HS-27A (cell line): ENCODE data around the gene ELOVL5.
"Not testable (repeated sequence)": the region's sequence is repeated elsewhere in the genome, so short reads cannot be mapped to it uniquely, and the experiment has no call there.

ENCODE experiments used
- DNase-seq: peaks from one replicate; pipeline ENCODE4 v3.0.0-alpha.2; 2012; ENCODE audit warnings: low read depth, missing footprints

ELOVL5 gene

DNA sequence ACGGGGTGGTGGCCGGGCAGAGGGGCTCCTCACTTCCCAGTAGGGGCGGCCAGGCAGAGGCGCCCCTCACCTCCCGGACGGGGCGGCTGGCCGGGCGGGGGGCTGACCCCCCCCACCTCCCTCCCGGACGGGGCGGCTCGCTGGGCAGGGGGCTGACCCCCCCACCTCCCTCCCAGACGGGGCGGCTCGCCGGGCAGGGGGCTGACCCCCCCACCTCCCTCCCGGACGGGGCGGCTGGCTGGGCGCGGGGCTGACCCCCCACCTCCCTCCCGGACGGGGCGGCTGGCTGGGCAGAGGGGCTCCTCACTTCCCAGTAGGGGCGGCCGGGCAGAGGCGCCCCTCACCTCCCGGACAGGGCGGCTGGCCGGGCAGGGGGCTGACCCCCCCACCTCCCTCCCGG is 43.8 kb downstream of the ELOVL5 start:
- DNase-seq: not testable (repeated sequence)

DNA sequence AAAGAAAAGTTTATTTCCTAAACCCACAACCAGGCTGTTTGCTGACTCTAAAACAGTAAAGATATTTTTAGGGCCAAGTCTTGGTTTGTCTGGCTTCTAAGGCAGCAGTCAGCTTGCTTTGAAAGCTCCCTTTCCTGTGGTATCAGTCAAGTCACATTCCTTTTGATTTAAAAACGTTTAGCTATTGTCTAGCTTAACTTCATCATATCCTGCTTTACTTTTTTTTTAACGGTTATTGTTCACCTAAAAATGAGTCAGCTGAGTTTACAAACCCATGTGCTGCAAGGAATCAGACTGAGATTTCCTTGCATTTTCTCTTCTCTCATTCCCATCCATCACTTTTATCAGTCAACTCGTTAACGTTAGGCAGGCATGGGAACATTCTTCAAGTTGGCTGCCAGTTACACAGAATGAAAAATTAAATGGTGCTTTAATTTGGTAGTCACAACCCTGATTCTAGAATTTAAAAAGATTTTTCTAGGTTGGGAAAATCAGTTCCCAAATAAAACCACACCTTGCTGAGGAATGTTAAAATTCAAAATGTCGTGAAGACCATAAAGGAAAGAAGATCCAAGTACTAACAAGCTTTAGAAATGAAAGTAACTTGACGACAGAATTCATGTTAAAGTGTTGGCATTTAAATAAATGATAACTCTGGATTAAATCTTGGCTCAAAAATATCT is 45.9 kb downstream of the ELOVL5 start:
- DNase-seq: no peak

- no peak for DNase-seq
Observed at GRCh38 chr6:53301801-53302537, 46.8 kb downstream of the ELOVL5 start.

DNA sequence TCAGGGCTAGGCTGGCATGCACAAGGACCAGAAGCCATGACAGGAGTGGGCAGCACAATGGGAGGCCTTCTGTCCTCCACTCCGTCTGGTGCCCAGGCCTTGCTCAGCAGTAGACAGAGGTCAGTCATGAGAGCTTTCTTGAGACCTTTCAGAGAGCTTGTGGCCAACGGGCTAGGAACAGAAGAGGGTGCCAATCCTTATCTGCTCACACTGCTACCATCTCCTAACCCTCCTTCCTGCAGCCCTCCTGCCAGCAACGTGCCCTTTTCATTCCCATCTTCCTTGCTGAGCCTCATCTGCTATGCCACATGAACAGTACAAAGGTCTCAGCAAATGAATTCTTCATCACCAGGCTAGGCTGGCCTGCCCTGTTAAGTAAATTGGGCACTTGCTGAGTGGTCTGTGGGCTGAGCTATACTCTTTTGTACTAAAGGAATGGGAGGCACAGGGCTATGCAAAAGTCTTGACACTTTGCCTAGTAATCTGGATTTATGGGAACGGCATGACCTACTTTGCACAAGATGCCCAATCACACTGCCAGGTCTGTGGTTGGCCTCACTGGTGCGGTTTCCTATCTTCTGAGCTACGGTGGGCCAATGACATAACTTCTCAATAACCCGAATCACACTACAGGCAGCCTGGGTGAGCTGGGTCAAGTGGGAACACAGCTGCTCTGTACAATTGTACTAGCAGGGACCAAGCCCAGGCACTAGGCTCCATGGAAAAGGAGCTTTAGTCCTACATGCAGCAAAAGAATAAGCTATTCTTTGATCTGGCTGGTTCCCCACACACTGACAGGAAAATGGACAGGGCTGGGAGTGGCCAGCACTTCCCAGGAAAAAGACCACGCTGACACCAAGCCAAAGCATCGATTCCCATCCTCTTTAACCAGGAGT is 47.8 kb downstream of the ELOVL5 start:
- no peak for DNase-seq

GRCh38 chr6:53299331-53300005 is 49.3 kb downstream of the ELOVL5 start:
- no peak for DNase-seq

GRCh38 chr6:53297004-53297403 is 51.7 kb downstream of the ELOVL5 start:
- no peak for DNase-seq

DNA sequence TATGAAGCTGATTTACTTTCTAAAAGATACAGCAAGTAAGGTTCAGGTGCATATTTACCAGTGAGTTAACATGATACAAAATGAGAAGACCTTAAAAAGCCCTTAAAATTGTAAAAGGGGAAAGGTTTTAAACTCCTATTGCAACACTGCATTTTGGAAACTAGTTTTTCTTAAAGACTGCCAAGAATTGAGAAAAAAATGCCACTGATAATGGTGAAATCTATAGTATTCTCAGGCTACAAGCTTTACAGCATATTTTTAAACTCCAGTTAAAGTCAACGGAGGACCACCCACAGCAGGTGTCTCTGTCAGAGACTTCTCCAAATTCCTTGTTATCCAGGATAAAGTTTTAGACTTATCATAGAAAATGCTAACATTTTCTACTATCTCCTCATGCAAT is 53.6 kb downstream of the ELOVL5 start:
- DNase-seq: no peak

DNA sequence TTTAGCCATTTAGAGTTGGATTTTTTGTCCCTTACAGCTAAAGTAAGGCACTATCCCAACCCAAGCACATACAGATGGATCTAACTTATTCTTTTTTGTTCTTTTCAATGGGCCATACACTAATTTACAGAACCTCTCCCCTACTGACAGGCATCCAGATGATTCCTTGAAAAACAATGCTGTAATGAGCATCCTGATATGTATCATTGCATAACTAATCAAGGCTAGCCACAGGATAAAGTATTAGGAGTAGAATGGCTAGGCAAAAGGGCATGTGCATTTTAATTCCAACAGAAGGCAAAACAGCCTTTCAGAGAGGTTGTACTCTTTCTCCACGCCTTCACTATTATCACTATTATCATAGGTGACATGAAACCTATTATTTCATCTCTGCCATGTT is 54.1 kb downstream of the ELOVL5 start:
- no peak for DNase-seq

GRCh38 chr6:53294095-53294494 is 54.7 kb downstream of the ELOVL5 start:
- no peak for DNase-seq

- DNase-seq: no peak
Observed at GRCh38 chr6:53293691-53294090, 55.1 kb downstream of the ELOVL5 start.

- DNase-seq: no peak
Observed at GRCh38 chr6:53290537-53291510, 57.9 kb downstream of the ELOVL5 start.

GRCh38 chr6:53287336-53288225 is 61.2 kb downstream of the ELOVL5 start:
- no peak for DNase-seq

GRCh38 chr6:53284901-53285300 is 63.8 kb downstream of the ELOVL5 start:
- DNase-seq: no peak

- no peak for DNase-seq
Observed at GRCh38 chr6:53282741-53283140, 66.0 kb downstream of the ELOVL5 start.

DNA sequence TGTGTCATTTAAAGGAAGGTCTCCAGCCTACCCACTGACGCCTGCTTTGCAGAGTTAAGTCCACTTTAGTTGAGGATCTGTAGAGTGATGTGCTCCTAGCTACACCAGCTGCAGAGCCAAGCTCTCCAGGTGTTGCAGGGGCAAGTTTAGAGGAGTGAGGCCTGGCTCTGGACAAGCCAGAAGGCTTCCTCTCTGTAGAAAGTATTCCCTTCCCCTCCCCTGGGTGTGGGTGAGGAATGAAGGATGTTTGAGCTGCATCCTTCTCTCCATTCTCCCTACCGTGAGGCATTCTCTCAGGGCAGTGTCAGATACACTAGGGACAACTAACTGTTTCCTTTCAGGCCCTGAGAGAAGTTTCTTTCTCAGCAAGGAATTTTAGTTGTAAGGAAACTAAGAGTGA is 66.5 kb downstream of the ELOVL5 start:
- DNase-seq: no peak

GRCh38 chr6:53281518-53282215 is 67.1 kb downstream of the ELOVL5 start:
- no peak for DNase-seq

DNA sequence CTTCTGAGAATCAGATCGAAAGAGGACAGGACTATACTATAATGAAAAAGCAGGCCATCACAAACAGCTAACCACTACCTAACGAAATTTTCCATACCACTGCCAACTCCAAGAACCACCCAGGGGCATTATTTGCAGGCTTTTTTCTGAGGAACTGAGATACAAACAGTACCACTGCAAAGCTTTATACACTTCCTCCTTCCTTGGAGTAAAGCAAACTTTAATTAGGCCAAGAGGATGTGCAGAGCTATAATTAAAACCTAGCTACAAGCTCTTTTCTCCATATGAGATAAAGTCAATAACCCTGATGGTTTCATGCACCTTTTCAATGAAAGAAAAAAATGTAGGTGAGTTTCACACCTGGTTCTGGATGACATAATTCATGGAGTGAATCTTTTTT is 68.5 kb downstream of the ELOVL5 start:
- DNase-seq: no peak

GRCh38 chr6:53279293-53279692 is 69.5 kb downstream of the ELOVL5 start:
- no peak for DNase-seq

- DNase-seq: no peak
Observed at GRCh38 chr6:53273370-53273769, 75.4 kb downstream of the ELOVL5 start.
